Measurements from ENCODE around the gene TMC7.
"Not testable (repeated sequence)": the region's sequence is repeated elsewhere in the genome, so short reads cannot be mapped to it uniquely, and the experiment has no call there.

GRCh38 chr16:18996536-18996935, 12.8 kb downstream of the TMC7 start:
- TF ChIP-seq POLR2A (IDR thresholded peaks at IDR 0.05), result not testable (repeated sequence)
- TF ChIP-seq, protein P1, sequence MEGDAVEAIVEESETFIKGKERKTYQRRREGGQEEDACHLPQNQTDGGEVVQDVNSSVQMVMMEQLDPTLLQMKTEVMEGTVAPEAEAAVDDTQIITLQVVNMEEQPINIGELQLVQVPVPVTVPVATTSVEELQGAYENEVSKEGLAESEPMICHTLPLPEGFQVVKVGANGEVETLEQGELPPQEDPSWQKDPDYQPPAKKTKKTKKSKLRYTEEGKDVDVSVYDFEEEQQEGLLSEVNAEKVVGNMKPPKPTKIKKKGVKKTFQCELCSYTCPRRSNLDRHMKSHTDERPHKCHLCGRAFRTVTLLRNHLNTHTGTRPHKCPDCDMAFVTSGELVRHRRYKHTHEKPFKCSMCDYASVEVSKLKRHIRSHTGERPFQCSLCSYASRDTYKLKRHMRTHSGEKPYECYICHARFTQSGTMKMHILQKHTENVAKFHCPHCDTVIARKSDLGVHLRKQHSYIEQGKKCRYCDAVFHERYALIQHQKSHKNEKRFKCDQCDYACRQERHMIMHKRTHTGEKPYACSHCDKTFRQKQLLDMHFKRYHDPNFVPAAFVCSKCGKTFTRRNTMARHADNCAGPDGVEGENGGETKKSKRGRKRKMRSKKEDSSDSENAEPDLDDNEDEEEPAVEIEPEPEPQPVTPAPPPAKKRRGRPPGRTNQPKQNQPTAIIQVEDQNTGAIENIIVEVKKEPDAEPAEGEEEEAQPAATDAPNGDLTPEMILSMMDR (IDR thresholded peaks at IDR 0.05), result not testable (repeated sequence)
